Stimulated activated CD4-positive, alpha-beta T cell treated with anti-CD3 and anti-CD28 coated beads, TNF-alpha, amount 100 ng/mL, for 1 hour (primary cell): ENCODE data around the gene RAP1GDS1.
A peak's percentile ranks its signal among the peaks of the same experiment; 100 is the strongest.
"Not testable (repeated sequence)": the region's sequence is repeated elsewhere in the genome, so short reads cannot be mapped to it uniquely, and the experiment has no call there.

Source experiments
- DNase-seq, 3 donors: peaks; one replicate each; pipeline ENCODE4 v3.0.0-alpha.2; 2020; ENCODE audit warnings: low read depth in 3 of 3, low spot score in 1 of 3

Gene RAP1GDS1

GRCh38 chr4:98430708-98431403 is 169.7 kb downstream of the RAP1GDS1 start:
- DNase-seq: no peak

GRCh38 chr4:98433691-98434090 is 172.5 kb downstream of the RAP1GDS1 start:
- no peak for DNase-seq

- no peak for DNase-seq
Measured at GRCh38 chr4:98434816-98435215, 173.6 kb downstream of the RAP1GDS1 start.

- no peak for DNase-seq
Measured at GRCh38 chr4:98444371-98444770, 183.2 kb downstream of the RAP1GDS1 start.

- DNase-seq: peak in 1 of 3 donors; percentile 14
Measured at GRCh38 chr4:98446499-98447375, 185.6 kb downstream of the RAP1GDS1 start.

- no peak for DNase-seq
Measured at GRCh38 chr4:98447648-98448047, 186.5 kb downstream of the RAP1GDS1 start.

- no peak for DNase-seq
Measured at GRCh38 chr4:98448908-98449307, 187.7 kb downstream of the RAP1GDS1 start.

GRCh38 chr4:98452091-98452490 is 190.9 kb downstream of the RAP1GDS1 start:
- DNase-seq: no peak

GRCh38 chr4:98457422-98457821 is 196.2 kb downstream of the RAP1GDS1 start:
- DNase-seq: not testable (repeated sequence)

- DNase-seq: not testable (repeated sequence)
Measured at GRCh38 chr4:98461121-98461865, 200.1 kb downstream of the RAP1GDS1 start.

- DNase-seq: no peak
Measured at GRCh38 chr4:98462487-98462886, 201.3 kb downstream of the RAP1GDS1 start.

GRCh38 chr4:98466868-98467599 is 205.8 kb downstream of the RAP1GDS1 start:
- DNase-seq: no peak

- DNase-seq: peak; percentile 24 to 34 (median 32)
Measured at GRCh38 chr4:98467627-98468072, 206.5 kb downstream of the RAP1GDS1 start.

GRCh38 chr4:98468709-98469108 is 207.5 kb downstream of the RAP1GDS1 start:
- no peak for DNase-seq

GRCh38 chr4:98469771-98470170 is 208.6 kb downstream of the RAP1GDS1 start:
- DNase-seq: no peak

GRCh38 chr4:98470366-98470765 is 209.2 kb downstream of the RAP1GDS1 start:
- no peak for DNase-seq

- DNase-seq: no peak
Measured at GRCh38 chr4:98470831-98471230, 209.6 kb downstream of the RAP1GDS1 start.

- DNase-seq: no peak
Measured at GRCh38 chr4:98473046-98473445, 211.9 kb downstream of the RAP1GDS1 start.

GRCh38 chr4:98474408-98474844 is 213.2 kb downstream of the RAP1GDS1 start:
- no peak for DNase-seq

- DNase-seq: no peak
Measured at GRCh38 chr4:98476891-98477290, 215.7 kb downstream of the RAP1GDS1 start.

- DNase-seq: not testable (repeated sequence)
Measured at GRCh38 chr4:98479590-98479989, 218.4 kb downstream of the RAP1GDS1 start.
